OCI-LY7 (cell line): ENCODE measurements around the gene DNAJA3. TPM values are rescaled to one million over a fixed set of nuclear protein-coding genes. Genes with fewer than 3 reads are reported as not detected.

Experiments used
- BruUV-seq: library from RNA; stranded (reverse); fragments of 400-500 nt; replicated peaks from 2 replicates; lab custom pipeline; 2021; lab: Mats Ljungman, UMichigan
- CTCF ChIA-PET: fragments of 300-600 bp; sonication (Branson Sonifier 250); formaldehyde crosslinking; loops from one replicate; lab custom pipeline; 2022; ENCODE audit warnings: antibody characterized with exemption; ENCODE audit not compliant: unreplicated experiment; lab: Charles Lee
- POLR2A ChIA-PET: fragments of 300-600 bp; sonication (Branson Sonifier 250); formaldehyde crosslinking; loops from one replicate; lab custom pipeline; 2022; ENCODE audit warnings: antibody characterized with exemption; lab: Charles Lee
- DNase-seq: peaks from one replicate; pipeline ENCODE4 v3.0.0-alpha.2; 2015; ENCODE audit warnings: low spot score
- H2AFZ ChIP-seq: fragments of 200-600 bp; sonication (generic), shearing (Covaris generic); 2 replicates; pipeline ENCODE4 v1.6.1; 2014; ENCODE audit warnings: mild to moderate bottlenecking, antibody characterized with exemption, low read length, moderate library complexity
- H3K27ac ChIP-seq: fragments of 200-600 bp; sonication (generic); 2 replicates; pipeline ENCODE4 v1.5.1; 2014; ENCODE audit warnings: mixed run types, low read depth, mild to moderate bottlenecking, moderate library complexity, low read length, inconsistent platforms; ENCODE audit not compliant: poor library complexity, severe bottlenecking
- H3K36me3 ChIP-seq: fragments of 200-600 bp; sonication (generic); 2 replicates; pipeline ENCODE4 v1.6.1; 2014; ENCODE audit warnings: mild to moderate bottlenecking, antibody characterized with exemption, low read length, moderate library complexity, mixed read lengths; ENCODE audit not compliant: insufficient read depth
- H3K4me1 ChIP-seq: fragments of 200-600 bp; sonication (generic); 2 replicates; pipeline ENCODE4 v1.5.1; 2014; ENCODE audit warnings: mild to moderate bottlenecking, low read length; ENCODE audit not compliant: insufficient read depth, poor library complexity, severe bottlenecking
- H3K4me2 ChIP-seq: fragments of 200-600 bp; sonication (generic); 2 replicates; pipeline ENCODE4 v1.6.1; 2014; ENCODE audit warnings: mild to moderate bottlenecking, low read length
- H3K4me3 ChIP-seq: fragments of 200-600 bp; sonication (generic); 2 replicates; pipeline ENCODE4 v1.5.1; 2014; ENCODE audit warnings: mild to moderate bottlenecking, low read depth, low read length; ENCODE audit not compliant: poor library complexity, severe bottlenecking
- H3K79me2 ChIP-seq: fragments of 200-600 bp; sonication (generic); 2 replicates; pipeline ENCODE4 v1.6.1; 2016; ENCODE audit warnings: low read depth, mild to moderate bottlenecking, low read length, moderate library complexity, mixed read lengths; ENCODE audit not compliant: insufficient read depth
- H3K9me2 ChIP-seq: fragments of 200-600 bp; sonication (generic); 2 replicates; pipeline ENCODE4 v1.6.1; 2016; ENCODE audit warnings: mild to moderate bottlenecking, low read length, mixed read lengths; ENCODE audit not compliant: insufficient read depth
- H3K9me3 ChIP-seq: fragments of 200-600 bp; sonication (generic); 2 replicates; pipeline ENCODE4 v1.6.1; 2014; ENCODE audit warnings: mild to moderate bottlenecking, mixed run types, low read length, mixed read lengths
- H4K20me1 ChIP-seq: fragments of 200-600 bp; sonication (generic); 2 replicates; pipeline ENCODE4 v1.6.1; 2014; ENCODE audit warnings: mild to moderate bottlenecking, antibody characterized with exemption, low read length, moderate library complexity, mixed read lengths; ENCODE audit not compliant: insufficient read depth
- CTCF ChIP-seq: fragments of 200-600 bp; sonication (generic); conservative IDR thresholded peaks from 2 replicates; pipeline ENCODE4 v1.5.1; 2014; ENCODE audit warnings: mild to moderate bottlenecking, antibody characterized with exemption, low read length, moderate library complexity, mixed read lengths
- EZH2phosphoT487 ChIP-seq: fragments of 200-600 bp; sonication (generic); IDR thresholded peaks from 2 replicates; pipeline ENCODE4 v1.6.1; 2018; ENCODE audit warnings: low read depth, borderline replicate concordance, mild to moderate bottlenecking, mixed run types, antibody characterized with exemption, low read length, moderate library complexity, mixed read lengths
- intact Hi-C: fragments of 100-400 bp; cut with micrococcal nuclease; formaldehyde crosslinking; loops from one replicate; pipeline ENCODE4 v1.10.0; 2022; ENCODE audit not compliant: unreplicated experiment
- total RNA-seq, 2 experiments: library from RNA; depleted of rRNA in 1 of 2; stranded (reverse); fragments of >200 nt in 1 of 2; shearing (Covaris generic) in 1 of 2; gene quantifications; 2 replicates each; pipeline ENCODE4 v1.2.3, GENCODE V29; 2014 to 2022

Gene DNAJA3
- total RNA-seq, 2 experiments from 2014 or later = 89.8 to 94.3 TPM

DNA sequence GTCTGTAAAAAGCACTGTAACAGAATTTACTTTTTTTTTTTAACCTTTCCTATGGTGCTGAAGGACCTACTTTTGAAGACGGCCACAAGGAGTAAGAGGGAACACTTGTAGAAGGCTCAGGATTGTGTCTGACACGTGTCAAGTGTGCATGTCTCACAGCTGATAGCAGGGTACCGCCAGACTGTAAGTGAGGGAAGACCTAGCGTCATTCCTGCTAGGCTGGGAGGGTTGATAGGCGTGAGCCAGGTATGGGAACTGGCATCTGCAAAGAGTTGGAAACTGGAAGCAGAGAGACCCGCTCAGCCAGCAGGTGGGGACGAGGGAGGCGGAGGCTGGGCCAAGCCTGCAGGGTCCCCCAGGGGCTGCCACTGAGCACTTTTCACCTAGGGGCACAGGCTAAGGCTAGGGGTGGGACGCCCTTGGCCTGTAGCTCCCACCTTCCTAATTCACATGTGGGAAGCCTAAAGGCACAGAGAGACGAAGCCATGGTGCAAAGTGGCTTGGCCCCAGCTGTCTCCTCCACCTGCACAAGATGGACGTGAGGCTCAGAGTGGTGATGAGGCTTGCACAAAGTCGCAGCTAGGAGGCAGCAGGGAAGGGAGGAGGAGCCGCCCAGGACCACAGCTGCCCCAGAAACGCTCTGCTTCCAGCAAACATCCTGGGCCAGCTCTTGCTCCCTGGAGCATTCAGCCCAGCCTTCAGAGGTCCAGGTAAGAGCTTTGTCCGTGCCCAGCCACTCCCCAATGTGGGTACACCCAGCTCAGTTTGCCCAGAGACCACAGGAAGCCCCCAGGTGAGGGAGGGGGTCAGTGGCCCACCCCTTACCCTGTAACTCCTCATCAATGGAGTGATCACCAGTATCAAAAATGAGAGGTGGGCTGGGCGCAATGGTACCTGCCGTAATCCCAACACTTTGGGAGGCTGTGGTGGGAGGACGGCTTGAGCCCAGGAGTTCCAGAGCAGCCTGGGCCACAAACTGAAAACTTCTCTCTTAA lies 35.1 kb upstream of the DNAJA3 start:
- peaks cover 71% of the 10 kb centered on the region for H3K36me3 ChIP-seq
- POLR2A ChIA-PET = interaction anchor here (0.5 kb wide), 1 partner anchor 81 kb away, joined by 3 read pairs; no protein-coding TSS in a partner anchor

GRCh38 chr16:4391631-4392381 lies 33.9 kb upstream of the DNAJA3 start:
- DNase-seq = no peak
- no peaks in the 10 kb centered on the region for H3K9me3 ChIP-seq
- no peak overlapping the region for H3K4me3 ChIP-seq
- no TSS peak for BruUV-seq
- POLR2A ChIA-PET = no interaction called here
- H3K79me2 ChIP-seq = no peaks in the 10 kb centered on the region
- H3K4me2 ChIP-seq = no peak overlapping the region
- H3K4me1 ChIP-seq = peaks cover 7% of the 10 kb centered on the region
- no peaks in the 10 kb centered on the region for H4K20me1 ChIP-seq
- TF ChIP-seq EZH2phosphoT487 (no peak), CTCF (no peak)
- peaks cover 77% of the 10 kb centered on the region for H3K36me3 ChIP-seq
- no peak overlapping the region for H3K27ac ChIP-seq
- CTCF ChIA-PET = no interaction called here
- no peak overlapping the region for H2AFZ ChIP-seq
- intact Hi-C loops = no loop called here
- H3K9me2 ChIP-seq = no peaks in the 10 kb centered on the region

More for the DNA sequence above, 35.1 kb upstream of the DNAJA3 start:
- Histone ChIP-seq H3K9me2 (no peaks in the 10 kb centered on the region), H3K4me3 (no peak overlapping the region), H3K79me2 (no peaks in the 10 kb centered on the region), H3K4me1 (peaks cover 7% of the 10 kb centered on the region), H2AFZ (no peak overlapping the region), H3K4me2 (no peak overlapping the region), H3K27ac (no peak overlapping the region), H4K20me1 (no peaks in the 10 kb centered on the region), H3K9me3 (no peaks in the 10 kb centered on the region)
- CTCF ChIA-PET = no interaction called here
- no peak for TF ChIP-seq CTCF
- no peak for TF ChIP-seq EZH2phosphoT487
- no peak for DNase-seq
- BruUV-seq = no TSS peak
- intact Hi-C loops = no loop called here
